ENCODE results near the gene PTPN7. TPM values are rescaled to one million over a fixed set of nuclear protein-coding genes. Genes with fewer than 3 reads are reported as not detected.

The PTPN7 gene
- total and polyA plus RNA-seq, 10 of the 15 experiments (the other 5 are each of a cell fraction or from before 2014, with no cell fraction given), result 7.9 to 117 (median 102) TPM

GRCh38 chr1:202156590-202156989, 3.8 kb downstream of the PTPN7 start:
- H3K36me3 ChIP-seq (ENCODE audit: control insufficient read depth in 2 of 2, insufficient read depth in 2 of 2, low read length in 1 of 2), result peaks cover 22 to 25% of the 10 kb centered on the region in 2 experiments; a peak in 3 of 4 replicates
- FAIRE-seq (no peak), DNase-seq (ENCODE audit: low read depth, low spot score) (no peak), ATAC-seq (no peak)
- H3K79me2 ChIP-seq (ENCODE audit: control insufficient read depth, insufficient read depth, low read length), result peaks cover 35% of the 10 kb centered on the region
- H3K27ac ChIP-seq (ENCODE audit: control insufficient read depth, insufficient read depth), result no peak overlapping the region
- 85% methylated on average over 6 of the region's 8 CpGs for WGBS (ENCODE audit: insufficient coverage, insufficient replicate concordance, low lambda C conversion rate, missing lambda C conversion rate)
- H3K4me1 ChIP-seq (ENCODE audit: control insufficient read depth, insufficient read depth, low read length), result peaks cover 26% of the 10 kb centered on the region
- no TSS peak for BruUV-seq (replicated peaks)
- H3K9me3 ChIP-seq (replicated peaks; ENCODE audit: control insufficient read depth, insufficient read depth, low read length), result no peaks in the 10 kb centered on the region
- H2AFZ ChIP-seq (ENCODE audit: control insufficient read depth, low read depth, low read length), result no peak overlapping the region
- no peak overlapping the region for H3K4me3 ChIP-seq
- ChIA-PET SMC1A (ENCODE audit: uncharacterized antibody, unreplicated experiment) (interaction anchor here (0.6 to 2.7 kb wide), 6 partner anchors 9 to 31 kb away, joined by 3 to 21 read pairs (median 8); no protein-coding TSS in a partner anchor), POLR2A (interaction anchor here (1.1 to 2.3 kb wide), 2 partner anchors 9 to 14 kb away, joined by 3 to 9 read pairs; no protein-coding TSS in a partner anchor), RAD21 (ENCODE audit: unreplicated experiment) (interaction anchor here (1.2 to 2.7 kb wide), 2 partner anchors 13 to 27 kb away, joined by 4 to 27 read pairs; no protein-coding TSS in a partner anchor), CTCF (interaction anchor here (0.8 to 5.1 kb wide), 9 partner anchors 8 to 186 kb away, joined by 3 to 126 read pairs (median 20); partner anchors contain the start of genes ARL8A, LGR6 and UBE2T)
- intact Hi-C loops (cut with micrococcal nuclease; ENCODE audit: unreplicated experiment) (no loop called here), in situ Hi-C loops (cut with MboI) (no loop called here)
- no peak overlapping the region for H3K4me2 ChIP-seq (ENCODE audit: control insufficient read depth, insufficient read depth)
- no peak overlapping the region for H3K9ac ChIP-seq (ENCODE audit: control insufficient read depth, insufficient read depth, low read length)
- H3K27me3 ChIP-seq (replicated peaks in 1 of 2; ENCODE audit: control insufficient read depth in 2 of 2, insufficient read depth in 2 of 2, low read length in 1 of 2), result no peaks in the 10 kb centered on the region
- no peaks in the 10 kb centered on the region for H4K20me1 ChIP-seq (ENCODE audit: control insufficient read depth, insufficient read depth)
- TF ChIP-seq ASH2L (IDR thresholded peaks at IDR 0.05; ENCODE audit: borderline replicate concordance, low read depth), result no peak
- TF ChIP-seq FOXK2 (IDR thresholded peaks at IDR 0.05), result no peak
- no peak for TF ChIP-seq POLR2AphosphoS5 (IDR thresholded peaks at IDR 0.05; ENCODE audit: low read length)
- TF ChIP-seq GABPA (IDR thresholded peaks at IDR 0.05; ENCODE audit: low read depth), result no peak
- no peak for TF ChIP-seq MXI1 (IDR thresholded peaks at IDR 0.05; ENCODE audit: low read depth, low read length)
- TF ChIP-seq LARP7 (IDR thresholded peaks at IDR 0.05), result no peak
- no peak for TF ChIP-seq E4F1 (IDR thresholded peaks at IDR 0.05; ENCODE audit: borderline replicate concordance, partially characterized antibody)
- TF ChIP-seq NFYA (IDR thresholded peaks at IDR 0.05; ENCODE audit: borderline replicate concordance, low read depth, low read length), result no peak
- TF ChIP-seq PBX3 (IDR thresholded peaks at IDR 0.05; ENCODE audit: insufficient replicate concordance, low read depth, low read length), result no peak
- TF ChIP-seq E2F8 (IDR thresholded peaks at IDR 0.05; ENCODE audit: low read depth, partially characterized antibody), result no peak
- TF ChIP-seq SP1 (IDR thresholded peaks at IDR 0.05; ENCODE audit: low read depth, low read length), result no peak
- no peak for TF ChIP-seq MTA2 (IDR thresholded peaks at IDR 0.05; ENCODE audit: low read depth)
- no peak for TF ChIP-seq IKZF2 (IDR thresholded peaks at IDR 0.05)
- TF ChIP-seq ZBTB4 (CRISPR knock-in tag; IDR thresholded peaks at IDR 0.05), result no peak
- TF ChIP-seq ZZZ3 (IDR thresholded peaks at IDR 0.05; ENCODE audit: control insufficient read depth, insufficient read length, low read depth), result no peak
